Type B pancreatic cell (in vitro differentiated cells): Measurements from ENCODE around the gene BBS7. TPM values are rescaled to one million over a fixed set of nuclear protein-coding genes. Genes with fewer than 3 reads are reported as not detected.

ENCODE experiments used
- DNase-seq: peaks from one replicate; pipeline ENCODE4 v3.0.0; 2021; ENCODE audit warnings: mixed read lengths; ENCODE audit not compliant: unreplicated experiment; ENCODE audit errors: extremely low spot score
- H3K27ac Mint-ChIP-seq: 2 replicates; pipeline ENCODE4 v1.8.0; 2021; ENCODE audit warnings: mild to moderate bottlenecking, mixed read lengths
- H3K27me3 Mint-ChIP-seq: 2 replicates; pipeline ENCODE4 v1.8.0; 2021; ENCODE audit warnings: mixed read lengths
- H3K36me3 Mint-ChIP-seq: 2 replicates; pipeline ENCODE4 v1.8.0; 2021; ENCODE audit warnings: mixed read lengths
- H3K4me1 Mint-ChIP-seq: one replicate; pipeline ENCODE4 v1.8.0; 2021; ENCODE audit warnings: mixed read lengths; ENCODE audit not compliant: unreplicated experiment
- H3K4me3 Mint-ChIP-seq: 2 replicates; pipeline ENCODE4 v1.8.0; 2021; ENCODE audit warnings: mild to moderate bottlenecking, mixed read lengths
- H3K9me3 Mint-ChIP-seq: 2 replicates; pipeline ENCODE4 v1.8.0; 2021; ENCODE audit warnings: mixed read lengths
- total RNA-seq: library from RNA; stranded (reverse); gene quantifications from 2 replicates; pipeline ENCODE4 v1.2.1, GENCODE V29; 2021; ENCODE audit warnings: low replicate concordance
- TF ChIP-seq, protein P1 (sequence below): fragments of 200-600 bp; sonication (generic); conservative IDR thresholded peaks from 2 replicates; pipeline ENCODE4 v1.5.0; 2021; ENCODE audit warnings: antibody characterized with exemption, mild to moderate bottlenecking

BBS7 gene
- total RNA-seq, 1 donor from 2014 or later = 26.0 TPM

DNA sequence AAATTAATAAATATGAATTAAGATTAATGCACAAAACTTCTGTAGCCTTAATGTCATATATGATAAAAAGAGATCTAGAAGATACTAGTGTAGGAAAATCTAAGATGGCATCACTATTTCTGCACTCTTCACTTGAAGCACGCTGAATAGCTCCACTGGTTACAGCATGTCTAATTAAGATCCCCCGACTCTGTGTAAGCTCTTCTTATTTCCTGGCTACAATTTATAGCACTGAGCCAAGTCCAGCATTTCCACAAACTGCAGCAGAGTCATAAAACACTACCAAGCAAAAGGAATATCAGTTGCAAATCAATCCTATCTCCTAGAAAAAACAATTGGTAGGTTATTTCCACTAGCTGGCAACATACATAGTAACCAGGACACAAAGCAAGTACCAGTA is 45.3 kb downstream of the BBS7 start:
- no peaks in the 10 kb centered on the region for H3K36me3 Mint-ChIP-seq
- H3K27me3 Mint-ChIP-seq = no peaks in the 10 kb centered on the region
- H3K9me3 Mint-ChIP-seq = no peaks in the 10 kb centered on the region
- peak overlapping the region; percentile 68 for H3K4me3 Mint-ChIP-seq
- TF ChIP-seq, protein P1, sequence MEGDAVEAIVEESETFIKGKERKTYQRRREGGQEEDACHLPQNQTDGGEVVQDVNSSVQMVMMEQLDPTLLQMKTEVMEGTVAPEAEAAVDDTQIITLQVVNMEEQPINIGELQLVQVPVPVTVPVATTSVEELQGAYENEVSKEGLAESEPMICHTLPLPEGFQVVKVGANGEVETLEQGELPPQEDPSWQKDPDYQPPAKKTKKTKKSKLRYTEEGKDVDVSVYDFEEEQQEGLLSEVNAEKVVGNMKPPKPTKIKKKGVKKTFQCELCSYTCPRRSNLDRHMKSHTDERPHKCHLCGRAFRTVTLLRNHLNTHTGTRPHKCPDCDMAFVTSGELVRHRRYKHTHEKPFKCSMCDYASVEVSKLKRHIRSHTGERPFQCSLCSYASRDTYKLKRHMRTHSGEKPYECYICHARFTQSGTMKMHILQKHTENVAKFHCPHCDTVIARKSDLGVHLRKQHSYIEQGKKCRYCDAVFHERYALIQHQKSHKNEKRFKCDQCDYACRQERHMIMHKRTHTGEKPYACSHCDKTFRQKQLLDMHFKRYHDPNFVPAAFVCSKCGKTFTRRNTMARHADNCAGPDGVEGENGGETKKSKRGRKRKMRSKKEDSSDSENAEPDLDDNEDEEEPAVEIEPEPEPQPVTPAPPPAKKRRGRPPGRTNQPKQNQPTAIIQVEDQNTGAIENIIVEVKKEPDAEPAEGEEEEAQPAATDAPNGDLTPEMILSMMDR = no peak
- H3K4me1 Mint-ChIP-seq = peaks cover 15% of the 10 kb centered on the region
- DNase-seq = no peak
- no peak overlapping the region for H3K27ac Mint-ChIP-seq

DNA sequence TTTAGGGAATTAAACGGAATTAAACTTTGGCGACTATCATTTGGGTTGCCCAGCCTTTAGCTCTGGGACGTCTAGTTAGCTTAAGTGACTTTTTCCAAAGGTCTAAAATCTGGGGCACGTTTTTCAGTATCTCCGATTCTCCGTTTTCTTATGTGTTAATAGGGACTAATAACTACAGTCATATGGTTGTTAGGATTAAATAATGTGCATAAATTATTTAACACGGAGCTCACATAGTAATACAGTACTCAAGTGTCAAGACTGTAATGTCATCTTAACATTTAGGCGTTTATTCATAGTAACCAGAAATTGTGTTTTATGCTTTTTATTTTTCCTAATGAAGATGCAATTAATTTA is 46.1 kb downstream of the BBS7 start:
- Mint-ChIP-seq H3K27me3 (no peaks in the 10 kb centered on the region), H3K27ac (peak overlapping the region; percentile 82), H3K4me3 (peak overlapping the region; percentile 91)

DNA sequence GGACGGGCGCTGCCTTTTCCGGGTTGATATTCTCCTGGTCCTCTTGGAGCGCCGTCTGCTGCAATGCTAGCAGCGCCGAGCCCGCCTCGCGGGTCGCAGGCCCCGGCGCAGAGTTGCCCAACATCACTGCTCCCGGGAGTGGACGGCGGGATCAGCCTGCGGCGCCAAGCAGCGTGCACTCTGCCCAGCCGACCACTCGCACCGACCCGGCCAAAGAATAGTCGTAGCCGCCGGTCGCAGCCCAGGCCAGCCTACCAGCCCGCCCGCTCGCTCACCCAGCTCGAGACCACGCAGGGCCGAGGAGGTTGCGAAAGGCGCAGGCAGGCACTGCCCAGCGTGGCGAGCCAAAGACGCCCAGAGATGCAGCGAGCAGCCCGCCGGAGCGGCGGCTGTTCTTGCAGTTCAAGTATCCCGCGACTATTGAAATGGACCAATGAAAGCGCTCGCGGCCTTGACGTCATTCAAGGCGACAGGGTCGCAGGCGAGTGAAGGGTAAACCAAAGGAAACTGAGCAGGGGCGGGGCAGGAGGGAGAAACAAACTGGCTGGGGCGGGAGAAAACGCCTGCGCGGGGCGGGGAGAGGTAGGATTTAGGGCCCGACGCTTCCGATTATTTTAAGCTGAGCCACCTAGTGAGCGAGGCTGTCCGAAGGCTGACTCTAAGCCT is 46.6 kb downstream of the BBS7 start, which contains the start of gene CCNA2:
Gene CCNA2 (minus strand): TSS at position 379 of the 666 bp plus-strand sequence. CDS start 255 bp downstream, at position 124.
- peak within 1 kb of the TSS; percentile 91 for H3K4me3 Mint-ChIP-seq
- DNase-seq = peak; percentile 95
- TF ChIP-seq, protein P1 = no peak
- no peaks in the 10 kb centered on the region for H3K9me3 Mint-ChIP-seq
- H3K4me1 Mint-ChIP-seq = peaks cover 15% of the 10 kb centered on the region
- no peaks in the 10 kb centered on the region for H3K27me3 Mint-ChIP-seq
- no peaks in the 10 kb centered on the region for H3K36me3 Mint-ChIP-seq
- peak within 1 kb of the TSS; percentile 82 for H3K27ac Mint-ChIP-seq

More for the DNA sequence above, 46.1 kb downstream of the BBS7 start:
- Mint-ChIP-seq H3K4me1 (peaks cover 15% of the 10 kb centered on the region), H3K9me3 (no peaks in the 10 kb centered on the region), H3K36me3 (no peaks in the 10 kb centered on the region)
- TF ChIP-seq, protein P1 = no peak
- DNase-seq = no peak

DNA sequence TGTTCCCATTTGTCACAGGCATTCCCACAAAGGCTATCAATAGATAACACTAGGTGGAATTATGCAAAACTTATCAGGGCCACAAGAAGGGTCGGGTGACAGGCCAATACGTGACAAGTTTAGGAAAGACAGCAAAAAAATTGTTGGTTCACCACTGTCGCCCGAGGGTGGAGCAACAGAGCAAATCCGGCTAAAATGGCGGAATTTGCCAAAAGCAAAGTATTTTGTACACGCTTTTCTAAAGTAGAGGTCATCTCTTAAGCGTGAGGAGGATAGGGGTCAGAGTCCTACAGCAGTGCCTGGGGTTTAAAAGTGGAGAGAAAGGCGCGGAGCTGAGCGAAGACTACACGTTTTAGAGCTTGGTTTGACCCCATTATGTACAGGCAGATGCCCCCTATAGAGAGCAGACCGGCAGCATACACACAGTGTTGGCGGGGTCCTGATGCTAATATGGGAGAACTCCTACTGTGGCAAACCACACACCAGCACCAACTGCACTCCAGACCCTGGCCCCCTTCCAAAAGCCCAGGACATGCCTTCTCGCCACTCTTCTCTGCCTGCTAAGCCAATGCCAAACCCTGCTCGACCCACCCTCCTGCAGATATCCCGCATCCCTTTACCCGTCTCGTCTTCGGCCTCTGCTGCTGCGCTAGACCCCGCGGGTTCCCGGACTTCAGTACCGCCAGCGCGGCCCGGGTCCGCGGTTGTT is 47.3 kb downstream of the BBS7 start:
- no peaks in the 10 kb centered on the region for H3K27me3 Mint-ChIP-seq
- H3K36me3 Mint-ChIP-seq = peaks cover 5% of the 10 kb centered on the region
- H3K4me3 Mint-ChIP-seq = peak overlapping the region; percentile 91
- TF ChIP-seq, protein P1 = peak; percentile 40
- peaks cover 15% of the 10 kb centered on the region for H3K4me1 Mint-ChIP-seq
- peak overlapping the region; percentile 82 for H3K27ac Mint-ChIP-seq
- no peak for DNase-seq
- H3K9me3 Mint-ChIP-seq = no peaks in the 10 kb centered on the region

DNA sequence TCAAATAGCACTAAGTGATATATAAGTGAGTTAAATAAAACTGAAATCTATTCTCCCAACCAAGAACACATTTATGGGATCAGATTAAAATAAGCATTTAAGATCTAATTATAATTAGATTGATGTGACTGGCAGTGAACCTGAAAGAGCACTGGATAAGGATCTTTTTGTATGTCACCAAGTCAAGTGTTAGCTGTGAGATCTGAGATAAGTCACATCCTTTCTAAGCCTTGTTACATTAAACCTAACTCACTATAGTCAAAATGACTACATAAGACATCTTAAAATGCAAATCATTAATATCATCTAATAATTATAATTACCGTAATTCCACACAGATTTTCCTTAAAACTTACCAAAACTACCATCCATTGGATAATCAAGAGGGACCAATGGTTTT is 48.2 kb downstream of the BBS7 start:
- DNase-seq = no peak
- Mint-ChIP-seq H3K4me1 (peaks cover 15% of the 10 kb centered on the region), H3K27me3 (no peaks in the 10 kb centered on the region), H3K9me3 (no peaks in the 10 kb centered on the region), H3K4me3 (peak overlapping the region; percentile 91), H3K36me3 (peaks cover 10% of the 10 kb centered on the region), H3K27ac (peak overlapping the region; percentile 82)
- TF ChIP-seq, protein P1 = no peak
